ENCODE data around the gene ST3GAL6.

- TF ChIP-seq BCL11A (IDR thresholded peaks at IDR 0.05; ENCODE audit: low read depth, low read length): no peak
- TF ChIP-seq NFIC (IDR thresholded peaks at IDR 0.05; ENCODE audit: low read depth, low read length): no peak
- no peak for TF ChIP-seq BHLHE40 (IDR thresholded peaks at IDR 0.05; ENCODE audit: borderline replicate concordance in 1 of 2, low read depth in 2 of 2, low read length in 1 of 2)
- TF ChIP-seq CTCF (IDR thresholded peaks at IDR 0.05 in 2 of 3, conservative IDR thresholded peaks at IDR 0.05 in 1 of 3; ENCODE audit: control insufficient read depth in 2 of 3, extremely low read depth in 1 of 3, insufficient read depth in 1 of 3, low read depth in 3 of 3, low read length in 3 of 3): no peak
- TF ChIP-seq CBX3 (IDR thresholded peaks at IDR 0.05; ENCODE audit: borderline replicate concordance, low read depth): no peak
- no peak for TF ChIP-seq REST (IDR thresholded peaks at IDR 0.05; ENCODE audit: low read depth, low read length)
- no peak for TF ChIP-seq POLR2AphosphoS5 (IDR thresholded peaks at IDR 0.05; ENCODE audit: low read length)
- TF ChIP-seq USF1 (IDR thresholded peaks at IDR 0.05; ENCODE audit: borderline replicate concordance, extremely low read length, insufficient read depth, low read depth, low read length): no peak
- TF ChIP-seq, protein P1, sequence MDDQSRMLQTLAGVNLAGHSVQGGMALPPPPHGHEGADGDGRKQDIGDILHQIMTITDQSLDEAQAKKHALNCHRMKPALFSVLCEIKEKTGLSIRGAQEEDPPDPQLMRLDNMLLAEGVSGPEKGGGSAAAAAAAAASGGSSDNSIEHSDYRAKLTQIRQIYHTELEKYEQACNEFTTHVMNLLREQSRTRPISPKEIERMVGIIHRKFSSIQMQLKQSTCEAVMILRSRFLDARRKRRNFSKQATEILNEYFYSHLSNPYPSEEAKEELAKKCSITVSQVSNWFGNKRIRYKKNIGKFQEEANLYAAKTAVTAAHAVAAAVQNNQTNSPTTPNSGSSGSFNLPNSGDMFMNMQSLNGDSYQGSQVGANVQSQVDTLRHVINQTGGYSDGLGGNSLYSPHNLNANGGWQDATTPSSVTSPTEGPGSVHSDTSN (IDR thresholded peaks at IDR 0.05; ENCODE audit: insufficient replicate concordance, low read depth, low read length): no peak
- TF ChIP-seq KLF5 (IDR thresholded peaks at IDR 0.05; ENCODE audit: partially characterized antibody): no peak
Observed at GRCh38 chr3:98725352-98725751, 37.8 kb upstream of the ST3GAL6 start.
